Progenitor cell of endocrine pancreas (in vitro differentiated cells): ENCODE measurements around the gene NPPB. TPM values are rescaled to one million over a fixed set of nuclear protein-coding genes. Genes with fewer than 3 reads are reported as not detected.

Experiments
- DNase-seq: peaks from one replicate; pipeline ENCODE4 v3.0.0; 2021; ENCODE audit warnings: low spot score; ENCODE audit not compliant: unreplicated experiment
- H3K27ac Mint-ChIP-seq: 2 replicates; pipeline ENCODE4 v1.8.0; 2021; ENCODE audit warnings: mild to moderate bottlenecking, moderate library complexity, mixed read lengths
- H3K27me3 Mint-ChIP-seq: 2 replicates; pipeline ENCODE4 v1.8.0; 2021; ENCODE audit warnings: mixed read lengths
- H3K36me3 Mint-ChIP-seq: 2 replicates; pipeline ENCODE4 v1.8.0; 2022; ENCODE audit warnings: mixed read lengths; ENCODE audit not compliant: insufficient read depth
- H3K4me1 Mint-ChIP-seq: 2 replicates; pipeline ENCODE4 v1.8.0; 2021; ENCODE audit warnings: low read depth, mixed read lengths
- H3K4me3 Mint-ChIP-seq: 2 replicates; pipeline ENCODE4 v1.8.0; 2021; ENCODE audit warnings: low read depth, mild to moderate bottlenecking, moderate library complexity, mixed read lengths
- H3K9me3 Mint-ChIP-seq: 2 replicates; pipeline ENCODE4 v1.8.0; 2021; ENCODE audit warnings: low read depth, mixed read lengths
- CTCF ChIP-seq: fragments of 200-600 bp; sonication (generic); IDR thresholded peaks from one replicate; pipeline ENCODE4 v1.5.0; 2021; ENCODE audit warnings: antibody characterized with exemption, mild to moderate bottlenecking; ENCODE audit not compliant: unreplicated experiment
- total RNA-seq: library from RNA; stranded (reverse); gene quantifications from 2 replicates; pipeline ENCODE4 v1.2.1, GENCODE V29; 2021

The NPPB gene
- total RNA-seq, 1 donor from 2014 or later: 5.3 TPM

DNA sequence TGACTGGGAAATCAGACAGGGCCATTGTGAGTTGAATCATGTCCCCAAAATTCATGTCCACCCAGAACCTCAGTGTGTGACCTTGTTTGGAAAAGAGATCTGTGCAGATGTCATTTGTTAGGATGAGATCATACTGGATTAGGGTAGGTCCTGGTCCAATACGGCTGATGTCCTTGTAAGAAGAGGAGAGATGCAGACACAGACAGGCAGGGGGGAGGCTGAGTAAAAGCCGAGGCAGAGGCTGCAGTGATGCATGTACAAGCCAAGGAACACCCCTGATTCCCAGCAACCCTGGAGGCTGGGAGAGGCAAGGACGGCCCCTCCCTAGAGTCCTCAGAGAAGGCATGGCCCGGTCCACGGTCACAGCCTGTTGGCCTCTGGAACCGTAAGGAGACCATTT is 15.9 kb upstream of the NPPB start:
- no peaks in the 10 kb centered on the region for H3K4me1 Mint-ChIP-seq
- H3K9me3 Mint-ChIP-seq: no peaks in the 10 kb centered on the region
- TF ChIP-seq CTCF: no peak
- no peak overlapping the region for H3K27ac Mint-ChIP-seq
- H3K27me3 Mint-ChIP-seq: peaks cover 5% of the 10 kb centered on the region
- DNase-seq: no peak
- no peaks in the 10 kb centered on the region for H3K36me3 Mint-ChIP-seq
- no peak overlapping the region for H3K4me3 Mint-ChIP-seq

- Mint-ChIP-seq H3K4me3 (no peak overlapping the region), H3K9me3 (no peaks in the 10 kb centered on the region), H3K27ac (peak overlapping the region; percentile 62), H3K36me3 (no peaks in the 10 kb centered on the region), H3K4me1 (no peaks in the 10 kb centered on the region), H3K27me3 (peaks cover 5% of the 10 kb centered on the region)
- DNase-seq: no peak
- no peak for TF ChIP-seq CTCF
Measured at GRCh38 chr1:11874258-11874562, 15.5 kb upstream of the NPPB start.

GRCh38 chr1:11873395-11874257 is 14.9 kb upstream of the NPPB start:
- no peaks in the 10 kb centered on the region for H3K4me1 Mint-ChIP-seq
- TF ChIP-seq CTCF: no peak
- no peaks in the 10 kb centered on the region for H3K36me3 Mint-ChIP-seq
- H3K4me3 Mint-ChIP-seq: no peak overlapping the region
- no peak for DNase-seq
- H3K27me3 Mint-ChIP-seq: peaks cover 5% of the 10 kb centered on the region
- no peaks in the 10 kb centered on the region for H3K9me3 Mint-ChIP-seq
- peak overlapping the region; percentile 62 for H3K27ac Mint-ChIP-seq

- H3K4me3 Mint-ChIP-seq: no peak overlapping the region
- DNase-seq: no peak
- no peaks in the 10 kb centered on the region for H3K9me3 Mint-ChIP-seq
- H3K27me3 Mint-ChIP-seq: peaks cover 5% of the 10 kb centered on the region
- no peaks in the 10 kb centered on the region for H3K4me1 Mint-ChIP-seq
- no peak for TF ChIP-seq CTCF
- no peak overlapping the region for H3K27ac Mint-ChIP-seq
- H3K36me3 Mint-ChIP-seq: no peaks in the 10 kb centered on the region
Measured at GRCh38 chr1:11872545-11872944, 13.8 kb upstream of the NPPB start.

GRCh38 chr1:11869650-11870207 is 11.0 kb upstream of the NPPB start:
- TF ChIP-seq CTCF: no peak
- no peak overlapping the region for H3K4me3 Mint-ChIP-seq
- no peaks in the 10 kb centered on the region for H3K36me3 Mint-ChIP-seq
- no peak overlapping the region for H3K27ac Mint-ChIP-seq
- peaks cover 2% of the 10 kb centered on the region for H3K27me3 Mint-ChIP-seq
- no peaks in the 10 kb centered on the region for H3K4me1 Mint-ChIP-seq
- no peaks in the 10 kb centered on the region for H3K9me3 Mint-ChIP-seq
- no peak for DNase-seq
